HUES48 (cell line): Measurements from ENCODE around the gene SH3BP4.

Source experiments
- H3K27ac ChIP-seq: one replicate; pipeline ENCODE4 v1.7.0; 2013; ENCODE audit warnings: low read depth, low read length, inconsistent platforms
- H3K27me3 ChIP-seq: 2 replicates; pipeline ENCODE4 v1.6.1; 2013; ENCODE audit warnings: mild to moderate bottlenecking, low read length; ENCODE audit not compliant: control insufficient read depth, insufficient read depth
- H3K36me3 ChIP-seq: 2 replicates; pipeline ENCODE4 v1.6.1; 2013; ENCODE audit warnings: low read length; ENCODE audit not compliant: control insufficient read depth, insufficient read depth
- H3K4me1 ChIP-seq: 2 replicates; pipeline ENCODE4 v1.6.1; 2013; ENCODE audit warnings: mild to moderate bottlenecking, low read length; ENCODE audit not compliant: control insufficient read depth, insufficient read depth
- H3K4me3 ChIP-seq: 2 replicates; pipeline ENCODE4 v1.5.1; 2013; ENCODE audit warnings: mild to moderate bottlenecking, low read depth, low read length
- H3K9ac ChIP-seq: 2 replicates; pipeline ENCODE4 v1.6.1; 2013; ENCODE audit warnings: mild to moderate bottlenecking, low read depth, low read length, moderate library complexity
- H3K9me3 ChIP-seq: 2 replicates; pipeline ENCODE4 v1.6.1; 2013; ENCODE audit warnings: low read length; ENCODE audit not compliant: control insufficient read depth, insufficient read depth

The SH3BP4 gene

DNA sequence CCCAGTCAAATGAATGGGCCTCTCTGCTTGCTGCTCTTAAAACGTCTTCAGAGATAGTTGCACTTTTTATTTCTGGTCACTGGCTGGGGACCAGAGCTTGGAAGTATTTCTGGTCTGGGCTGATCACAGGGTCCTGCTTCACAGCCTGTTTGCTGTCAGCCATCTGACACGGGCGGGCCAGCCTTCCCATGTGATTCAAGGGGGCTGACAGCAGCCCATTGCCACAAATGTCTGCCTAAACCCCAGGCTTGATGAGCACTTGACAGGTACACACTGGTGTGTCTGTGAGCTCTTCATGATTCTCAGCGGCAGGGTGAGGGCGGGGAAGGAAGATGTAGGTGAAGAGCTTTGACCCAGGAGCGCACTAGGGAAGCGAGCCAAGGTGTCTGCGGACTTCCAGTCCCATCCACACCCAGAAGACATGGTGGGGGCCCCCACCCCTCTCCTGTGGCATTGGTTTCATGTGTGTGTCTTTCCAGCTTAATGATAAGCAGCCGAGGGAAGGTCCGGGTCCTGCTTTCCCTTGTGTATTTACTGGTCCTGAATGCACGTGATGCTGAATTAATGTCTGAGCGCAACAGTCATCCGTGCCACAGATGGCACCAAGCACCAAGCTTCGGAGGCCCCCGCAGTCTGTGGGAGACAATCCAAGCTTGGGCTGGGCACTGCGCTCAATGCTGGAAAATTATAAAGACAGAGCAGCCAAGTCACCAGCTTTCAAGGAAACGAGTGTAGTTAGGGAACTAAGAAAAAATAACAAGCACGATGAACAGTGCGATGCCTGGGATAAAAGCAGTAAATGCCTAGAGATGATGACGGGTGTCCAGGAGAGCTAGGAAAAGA lies 73.3 kb downstream of the SH3BP4 start:
- Histone ChIP-seq H3K27me3 (no peaks in the 10 kb centered on the region), H3K4me3 (no peak overlapping the region), H3K4me1 (peaks cover 15% of the 10 kb centered on the region), H3K9me3 (no peaks in the 10 kb centered on the region), H3K27ac (no peak overlapping the region), H3K9ac (no peak overlapping the region), H3K36me3 (no peaks in the 10 kb centered on the region)

DNA sequence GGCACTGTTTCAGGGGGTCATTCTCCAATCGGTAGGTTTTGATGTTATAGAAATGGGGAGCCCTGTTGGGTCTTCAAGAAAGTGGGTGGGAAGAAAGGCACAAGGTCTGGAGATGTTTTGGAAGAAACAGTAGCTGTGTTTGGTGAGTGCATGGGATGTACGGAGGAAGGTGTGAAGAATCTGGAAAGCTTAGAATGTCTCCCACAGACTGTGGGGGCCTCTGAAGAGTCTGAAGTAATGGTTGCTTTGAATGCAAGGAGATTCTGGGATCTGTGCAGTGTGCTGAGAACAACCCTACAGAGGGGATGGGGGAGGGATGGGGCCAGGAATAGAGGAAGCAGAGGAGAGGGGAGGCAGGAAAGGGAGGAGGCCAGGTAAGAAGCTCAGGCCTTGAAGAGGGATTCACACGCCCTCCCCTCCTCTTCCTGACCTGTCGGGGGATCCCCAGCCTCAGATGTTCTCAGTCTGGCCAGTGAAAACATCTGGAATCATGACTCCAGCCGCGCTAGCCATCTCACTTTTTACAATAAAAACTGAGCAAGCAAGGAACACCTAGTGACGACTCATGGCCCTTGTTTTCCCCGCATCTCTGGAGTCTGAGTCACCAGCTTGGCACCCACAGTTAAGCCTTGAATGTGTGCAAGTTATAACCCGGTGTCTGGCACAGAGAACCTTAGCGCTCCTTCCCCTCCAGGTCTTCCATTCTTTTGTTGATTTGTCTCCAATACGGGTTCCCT lies 74.2 kb downstream of the SH3BP4 start:
- Histone ChIP-seq H3K9ac (no peak overlapping the region), H3K36me3 (no peaks in the 10 kb centered on the region), H3K27me3 (no peaks in the 10 kb centered on the region), H3K4me3 (no peak overlapping the region), H3K9me3 (no peaks in the 10 kb centered on the region), H3K4me1 (peaks cover 15% of the 10 kb centered on the region), H3K27ac (no peak overlapping the region)

DNA sequence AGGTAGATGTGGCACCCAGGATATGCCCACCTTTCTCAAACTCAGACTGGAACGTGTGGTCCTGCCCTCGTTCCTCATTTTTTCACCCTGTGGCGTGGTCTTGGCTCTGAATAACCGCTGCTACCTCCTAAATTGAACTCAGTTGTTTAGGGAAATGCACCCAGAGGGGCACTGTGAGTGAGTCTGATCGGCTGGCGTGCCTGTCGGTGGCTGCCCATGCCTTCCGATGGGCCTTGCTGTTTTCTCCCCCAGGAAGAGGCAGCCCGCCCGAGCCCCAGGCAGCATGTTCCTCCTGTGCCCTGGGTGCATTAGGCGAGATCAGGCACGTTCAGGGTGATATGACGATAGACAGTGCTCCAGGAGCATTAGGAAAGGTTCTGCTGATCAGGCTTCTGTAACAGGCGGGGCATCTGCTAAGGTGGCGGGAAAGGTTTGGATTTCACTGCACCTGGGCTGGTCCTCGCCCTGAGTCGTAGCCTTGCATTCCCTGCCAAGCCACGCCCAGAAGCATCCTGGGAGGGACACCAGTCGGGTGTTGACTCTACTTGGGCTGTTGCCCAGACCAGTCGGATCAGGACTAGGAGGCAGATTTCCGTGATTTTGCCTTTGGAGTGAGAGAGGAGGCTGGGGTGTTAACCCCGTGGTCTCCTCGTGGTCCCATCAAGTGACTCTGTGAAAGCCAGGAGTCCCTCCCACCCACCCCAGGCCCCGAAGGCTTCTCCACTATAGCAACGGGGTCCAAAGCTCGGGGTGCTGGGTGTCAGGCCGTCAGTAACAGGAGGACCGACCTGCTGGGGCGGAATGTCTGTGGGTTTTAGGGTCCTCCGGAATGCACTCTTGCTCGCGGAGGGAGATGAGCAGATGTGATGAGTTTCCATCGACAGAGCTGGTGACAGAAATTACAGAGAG lies 75.1 kb downstream of the SH3BP4 start:
- Histone ChIP-seq H3K9ac (no peak overlapping the region), H3K36me3 (no peaks in the 10 kb centered on the region), H3K4me3 (no peak overlapping the region), H3K4me1 (peaks cover 15% of the 10 kb centered on the region), H3K27me3 (no peaks in the 10 kb centered on the region), H3K27ac (no peak overlapping the region), H3K9me3 (no peaks in the 10 kb centered on the region)

DNA sequence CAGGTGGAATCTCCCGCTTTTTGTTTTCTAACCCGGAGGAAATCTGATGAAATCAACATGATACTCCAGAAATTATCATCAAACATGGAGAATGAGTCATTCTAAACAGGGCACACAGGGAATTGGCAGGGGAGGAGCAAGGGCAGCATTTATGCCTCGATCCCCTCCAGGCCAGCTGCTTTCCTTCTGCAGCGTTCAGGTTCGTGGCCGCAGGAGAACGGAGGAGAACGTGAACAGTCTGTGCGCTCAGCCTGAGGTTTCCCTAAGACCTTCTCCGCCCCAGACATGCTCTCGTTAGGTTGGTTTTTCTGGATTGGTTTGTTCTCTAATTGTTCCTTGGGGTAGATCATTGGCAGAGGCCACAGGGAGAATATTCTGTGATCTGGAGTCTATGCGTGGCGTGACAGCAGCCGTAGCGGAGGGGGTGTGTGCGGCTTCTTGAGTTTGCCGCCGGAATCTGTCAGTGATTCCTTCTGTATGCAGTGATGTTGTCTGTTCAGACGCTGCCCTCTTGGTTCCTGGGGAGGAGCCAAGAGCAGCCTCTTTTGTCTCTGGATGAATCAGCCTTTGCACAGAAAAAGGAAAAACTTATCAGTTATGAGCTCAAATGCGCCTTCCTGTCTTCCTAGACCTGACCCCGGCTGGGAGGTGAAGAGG lies 75.9 kb downstream of the SH3BP4 start:
- Histone ChIP-seq H3K9ac (no peak overlapping the region), H3K4me3 (no peak overlapping the region)

DNA sequence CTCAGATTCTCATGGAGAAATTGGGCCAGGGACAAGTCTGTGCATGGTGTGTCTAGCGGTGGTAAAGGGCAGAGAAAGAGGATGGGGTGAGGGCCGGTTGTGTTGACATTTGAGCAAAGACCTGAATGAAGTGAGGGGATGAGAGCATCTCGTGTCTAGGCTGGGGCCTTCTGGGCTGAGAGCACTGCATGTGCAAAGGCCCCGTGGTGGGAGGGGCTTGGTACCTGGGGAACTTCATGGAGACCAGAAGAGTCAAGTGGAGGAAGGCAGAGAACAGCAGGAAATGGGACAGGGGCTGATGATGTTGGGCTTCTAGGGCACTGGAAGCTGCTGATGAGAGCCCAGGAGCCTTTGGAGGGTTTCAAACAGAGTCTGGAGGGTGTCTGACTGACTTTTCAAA lies 76.8 kb downstream of the SH3BP4 start:
- H3K36me3 ChIP-seq: no peaks in the 10 kb centered on the region
- peaks cover 15% of the 10 kb centered on the region for H3K4me1 ChIP-seq
- H3K4me3 ChIP-seq: no peak overlapping the region
- no peaks in the 10 kb centered on the region for H3K9me3 ChIP-seq
- no peak overlapping the region for H3K27ac ChIP-seq
- H3K27me3 ChIP-seq: no peaks in the 10 kb centered on the region
- H3K9ac ChIP-seq: no peak overlapping the region

More for the DNA sequence above, 75.9 kb downstream of the SH3BP4 start:
- H3K9me3 ChIP-seq: no peaks in the 10 kb centered on the region
- H3K4me1 ChIP-seq: peaks cover 15% of the 10 kb centered on the region
- H3K27ac ChIP-seq: no peak overlapping the region
- no peaks in the 10 kb centered on the region for H3K27me3 ChIP-seq
- no peaks in the 10 kb centered on the region for H3K36me3 ChIP-seq

DNA sequence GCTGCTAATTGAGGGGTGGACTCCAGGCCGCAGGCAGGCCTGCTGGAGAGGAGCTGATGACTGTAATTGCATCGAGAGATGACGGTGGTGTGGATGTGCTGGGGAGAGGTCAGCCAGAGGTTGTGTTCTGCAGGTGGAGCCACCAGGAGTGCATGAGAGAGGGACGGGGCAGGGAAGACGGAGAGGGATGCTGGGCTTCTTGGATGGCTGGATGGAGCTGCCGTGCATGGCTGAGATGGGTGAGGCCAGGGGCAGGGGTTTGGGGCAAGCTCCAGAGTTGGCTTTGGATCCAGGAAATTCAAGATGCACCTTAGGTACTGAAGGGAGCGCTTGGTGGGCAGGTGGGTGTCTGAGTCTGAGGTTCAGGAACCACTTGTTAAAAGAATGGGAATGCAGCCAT lies 77.2 kb downstream of the SH3BP4 start:
- Histone ChIP-seq H3K9me3 (no peaks in the 10 kb centered on the region), H3K27me3 (no peaks in the 10 kb centered on the region), H3K4me1 (peaks cover 11% of the 10 kb centered on the region), H3K9ac (no peak overlapping the region), H3K4me3 (no peak overlapping the region), H3K27ac (no peak overlapping the region), H3K36me3 (no peaks in the 10 kb centered on the region)

DNA sequence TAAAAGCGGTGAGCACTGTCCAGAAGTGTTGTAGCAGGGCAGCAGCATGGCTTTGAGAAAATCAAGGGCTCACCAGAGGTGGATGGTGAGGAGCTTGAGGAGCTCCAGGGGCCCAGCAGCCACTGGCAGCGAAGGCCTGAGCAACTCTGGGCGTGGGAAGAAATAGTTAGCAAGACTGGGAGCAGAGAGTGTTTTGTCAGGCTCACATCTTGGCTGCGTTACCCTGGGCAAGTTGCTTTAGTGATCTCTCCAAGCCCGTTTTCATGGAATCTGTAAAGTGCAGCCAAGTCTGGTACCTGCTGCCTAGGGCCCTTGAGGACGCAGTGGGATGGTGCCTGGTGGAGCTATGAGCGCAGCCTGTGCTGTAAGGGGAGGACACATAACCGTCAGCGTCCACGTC lies 78.3 kb downstream of the SH3BP4 start:
- Histone ChIP-seq H3K36me3 (peaks cover 7% of the 10 kb centered on the region), H3K27ac (no peak overlapping the region), H3K9ac (no peak overlapping the region), H3K27me3 (no peaks in the 10 kb centered on the region), H3K9me3 (no peaks in the 10 kb centered on the region), H3K4me3 (no peak overlapping the region), H3K4me1 (peaks cover 7% of the 10 kb centered on the region; the same call in 1 of the 2 replicates)

DNA sequence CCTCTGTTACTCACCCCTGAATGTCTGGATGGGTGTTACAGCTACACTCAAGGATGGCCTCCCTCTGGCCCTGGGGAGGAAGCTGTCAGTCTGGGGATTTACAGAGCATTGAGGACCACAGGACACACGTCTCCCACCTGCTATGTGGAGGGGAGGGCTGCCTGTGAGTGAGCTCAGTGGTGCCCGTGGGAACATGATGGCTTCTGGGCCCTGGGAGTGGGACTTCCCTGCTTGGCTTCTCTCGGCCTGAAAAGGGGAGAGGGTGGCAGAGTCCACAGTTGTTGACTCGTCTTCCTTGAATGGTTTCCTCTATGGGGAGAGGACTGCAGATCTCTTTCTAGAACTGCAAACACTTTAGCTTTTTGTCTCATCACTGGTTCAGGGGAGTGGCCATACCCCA lies 79.1 kb downstream of the SH3BP4 start:
- no peak overlapping the region for H3K9ac ChIP-seq
- peaks cover 7% of the 10 kb centered on the region; the same call in 1 of the 2 replicates for H3K4me1 ChIP-seq
- H3K4me3 ChIP-seq: no peak overlapping the region
- no peak overlapping the region for H3K27ac ChIP-seq
- peaks cover 15% of the 10 kb centered on the region for H3K36me3 ChIP-seq
- H3K9me3 ChIP-seq: no peaks in the 10 kb centered on the region
- no peaks in the 10 kb centered on the region for H3K27me3 ChIP-seq

DNA sequence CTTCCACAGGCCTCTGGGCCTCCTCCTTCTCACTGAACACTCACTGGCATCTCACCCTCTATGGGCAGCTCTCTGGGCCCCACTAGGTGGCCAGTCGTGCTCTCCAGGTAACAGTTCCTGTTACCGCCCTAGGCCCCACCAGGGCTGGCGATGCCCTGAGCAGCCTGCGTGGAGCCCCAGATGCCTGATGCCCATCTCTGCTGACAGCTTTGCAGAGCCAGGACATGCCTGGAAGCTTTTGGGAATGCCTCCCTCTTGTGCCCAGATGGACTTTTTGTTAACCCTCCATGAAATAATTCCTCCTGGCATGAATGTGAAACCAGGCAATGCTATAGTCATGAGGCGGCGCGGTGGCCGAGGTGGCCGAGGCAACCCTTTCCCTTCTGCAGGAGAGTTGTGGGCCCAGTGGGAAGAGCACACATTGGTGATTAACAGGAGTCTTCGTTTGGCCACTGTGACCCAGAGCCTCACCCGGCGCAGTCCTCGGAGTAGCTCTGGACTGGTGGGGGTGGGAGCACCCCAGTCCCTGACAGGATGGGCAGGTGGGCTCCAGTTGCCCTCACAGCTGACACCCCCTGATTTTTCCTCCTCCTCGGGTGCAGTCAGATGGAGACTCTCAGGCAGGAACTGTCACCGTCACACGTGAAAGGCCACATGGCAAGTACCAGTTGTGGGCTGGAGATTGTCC lies 80.0 kb downstream of the SH3BP4 start:
- H3K4me1 ChIP-seq: no peaks in the 10 kb centered on the region
- no peaks in the 10 kb centered on the region for H3K27me3 ChIP-seq
- no peak overlapping the region for H3K9ac ChIP-seq
- H3K9me3 ChIP-seq: no peaks in the 10 kb centered on the region
- H3K4me3 ChIP-seq: no peak overlapping the region
- no peak overlapping the region for H3K27ac ChIP-seq
- peaks cover 22% of the 10 kb centered on the region for H3K36me3 ChIP-seq

DNA sequence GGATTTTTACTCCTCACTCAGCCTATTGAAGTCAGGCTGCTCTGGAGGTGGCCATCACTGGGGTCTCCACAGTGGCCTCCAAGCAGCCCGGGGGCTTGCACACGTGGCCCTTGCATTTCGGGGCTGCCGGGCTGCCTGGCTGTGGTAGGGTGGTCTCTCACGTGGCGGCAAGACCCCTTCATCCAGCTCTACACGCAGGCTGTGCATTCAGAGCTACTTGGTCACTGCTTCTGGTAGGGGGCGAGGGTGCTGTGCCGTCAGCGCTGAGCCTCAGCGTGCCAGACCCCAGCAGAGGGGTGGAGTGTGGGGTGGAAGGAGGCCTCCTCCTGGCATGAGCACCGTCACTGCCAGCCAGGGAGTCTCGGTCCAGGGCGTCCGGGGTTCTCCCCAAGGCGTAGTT lies 80.6 kb downstream of the SH3BP4 start:
- no peaks in the 10 kb centered on the region for H3K9me3 ChIP-seq
- no peaks in the 10 kb centered on the region for H3K27me3 ChIP-seq
- no peak overlapping the region for H3K9ac ChIP-seq
- no peaks in the 10 kb centered on the region for H3K4me1 ChIP-seq
- no peak overlapping the region for H3K4me3 ChIP-seq
- H3K27ac ChIP-seq: no peak overlapping the region
- peaks cover 27% of the 10 kb centered on the region for H3K36me3 ChIP-seq
